GM21360 (cell line): Measurements from ENCODE around the gene CCNL2.

ENCODE experiments used
- ATAC-seq: cut with Tn5 transposase; IDR thresholded peaks from one replicate; pipeline ENCODE4 v1.9.1; 2021; ENCODE audit warnings: mild to moderate bottlenecking, moderate library complexity; ENCODE audit not compliant: unreplicated experiment

CCNL2 gene

GRCh38 chr1:1345860-1346500 lies 53.2 kb downstream of the CCNL2 start:
- ATAC-seq, result no peak

GRCh38 chr1:1345384-1345783 lies 53.8 kb downstream of the CCNL2 start:
- ATAC-seq, result no peak

DNA sequence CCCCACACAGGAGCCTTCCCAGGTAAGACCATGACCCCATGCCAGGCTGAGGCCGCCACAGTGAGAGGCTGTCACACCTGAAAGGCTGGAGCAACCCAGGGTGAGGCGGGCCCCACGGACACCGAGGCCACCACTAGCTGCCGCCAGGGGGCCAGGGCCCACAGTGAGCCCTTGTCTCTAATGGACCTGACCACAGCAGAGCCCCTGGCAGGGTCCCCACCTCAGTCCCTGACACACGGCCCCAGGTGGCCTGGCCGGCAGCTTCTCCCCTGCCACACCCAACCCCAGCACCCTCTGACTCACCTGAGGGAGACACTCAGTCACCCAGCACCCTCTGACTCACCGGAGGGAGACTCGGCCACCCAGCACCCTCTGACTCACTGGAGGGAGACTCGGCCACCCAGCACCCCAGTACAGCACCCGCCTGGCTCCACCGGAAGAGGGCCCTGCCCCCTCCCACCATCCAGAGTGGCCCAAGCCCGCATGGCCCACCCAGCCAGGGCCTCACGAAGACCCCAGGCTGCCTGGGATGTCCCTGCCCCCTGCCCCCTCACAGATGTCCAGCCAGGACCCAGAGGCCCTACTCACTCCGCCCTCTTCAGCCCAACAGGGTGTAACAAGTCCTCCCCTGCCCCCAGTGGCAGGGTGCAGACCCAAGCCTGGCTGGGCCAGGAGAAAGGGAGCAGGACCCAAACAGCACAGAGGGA lies 54.3 kb downstream of the CCNL2 start:
- ATAC-seq, result no peak

GRCh38 chr1:1343811-1344421 lies 55.2 kb downstream of the CCNL2 start:
- no peak for ATAC-seq

DNA sequence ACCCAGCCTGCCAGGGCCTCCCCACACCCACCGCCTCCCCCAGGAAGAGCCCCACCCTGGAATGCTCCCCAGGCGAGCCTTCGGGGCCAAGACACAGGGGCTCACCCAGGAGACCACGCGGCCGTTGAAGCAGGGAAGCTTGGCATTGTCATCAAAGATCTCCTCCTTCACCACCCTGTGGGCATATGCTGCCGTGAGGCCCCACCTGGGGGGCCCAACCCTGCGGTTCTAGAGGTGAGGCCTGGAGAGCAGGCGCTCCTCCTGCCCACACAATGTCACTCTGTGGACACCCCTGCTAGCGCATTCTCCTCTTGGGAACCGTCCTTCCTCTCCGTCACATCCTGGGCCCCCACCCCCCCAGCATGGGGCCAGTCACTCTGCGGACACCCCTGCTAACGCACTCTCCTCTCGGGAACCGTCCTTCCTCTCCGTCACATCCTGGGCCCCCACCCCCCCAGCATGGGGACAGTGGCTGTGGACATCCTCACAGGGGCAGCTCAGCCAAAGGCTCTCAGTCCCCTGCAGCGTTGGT lies 56.5 kb downstream of the CCNL2 start:
- ATAC-seq, result no peak

GRCh38 chr1:1342061-1342562 lies 57.0 kb downstream of the CCNL2 start:
- no peak for ATAC-seq

GRCh38 chr1:1341549-1342021 lies 57.5 kb downstream of the CCNL2 start:
- ATAC-seq, result no peak

- ATAC-seq, result no peak
Observed at GRCh38 chr1:1340791-1341548, 58.2 kb downstream of the CCNL2 start.

- no peak for ATAC-seq
Observed at GRCh38 chr1:1340185-1340584, 59.0 kb downstream of the CCNL2 start.

- no peak for ATAC-seq
Observed at GRCh38 chr1:1338278-1338677, 60.9 kb downstream of the CCNL2 start.

DNA sequence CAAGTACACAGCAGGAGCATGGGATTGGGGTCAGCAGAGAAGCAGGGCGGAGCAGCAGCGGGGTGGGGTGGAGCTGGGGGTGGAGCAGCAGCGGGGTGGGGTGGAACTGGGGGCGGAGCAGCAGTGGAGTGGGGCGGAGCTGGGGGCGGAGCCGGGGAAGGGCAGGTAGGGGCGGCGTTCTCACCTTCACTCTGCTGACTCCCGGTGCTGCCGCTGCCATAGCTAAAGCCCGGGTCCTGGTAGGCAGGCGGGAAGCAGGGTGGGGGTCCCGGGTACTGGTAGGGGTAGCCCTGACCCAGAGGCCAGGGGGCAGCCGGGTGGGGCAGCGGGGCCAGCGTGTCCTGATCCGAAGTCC lies 61.4 kb downstream of the CCNL2 start:
- ATAC-seq, result no peak

DNA sequence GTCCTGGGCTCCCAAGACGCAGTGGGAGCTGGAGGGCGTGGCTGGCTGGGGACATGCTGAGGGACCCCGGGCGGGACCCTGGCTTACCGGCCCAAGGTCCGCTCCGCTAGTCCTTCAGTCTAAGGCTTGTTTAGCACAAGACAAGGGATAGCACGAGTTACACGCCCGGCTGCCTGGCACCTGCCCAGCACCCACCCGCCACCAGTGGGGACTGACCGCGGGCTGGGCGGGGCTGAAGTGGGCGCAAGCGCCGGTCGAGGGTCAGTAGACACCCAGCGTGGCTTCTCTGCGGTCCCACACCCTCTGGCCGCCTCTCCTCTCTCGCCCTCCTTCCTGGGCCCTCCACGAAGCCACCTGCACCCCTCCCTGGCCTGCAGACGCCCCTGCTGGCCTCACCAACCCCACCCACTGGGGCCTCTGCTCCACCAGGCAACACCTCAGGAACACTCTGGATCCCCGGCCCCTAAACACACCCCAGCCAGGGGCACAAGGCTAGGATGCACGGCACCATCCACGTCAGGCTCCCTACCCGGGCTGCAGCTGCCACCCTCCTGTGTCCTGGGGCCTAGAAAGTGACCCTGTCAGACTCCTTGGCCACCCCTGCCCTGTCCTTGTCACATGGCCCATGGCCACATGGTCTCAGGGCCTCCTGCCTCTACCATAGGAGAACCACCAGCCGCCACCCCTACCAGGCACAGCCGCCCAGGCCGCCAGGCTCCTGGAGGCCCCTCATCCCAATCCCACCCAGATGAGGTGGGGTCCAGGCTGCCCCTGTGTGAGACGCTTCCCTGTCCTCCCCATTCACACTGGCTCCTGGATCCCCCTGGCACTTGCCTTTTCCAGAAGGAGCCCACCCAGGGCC lies 62.0 kb downstream of the CCNL2 start:
- no peak for ATAC-seq

GRCh38 chr1:1336446-1336845 lies 62.7 kb downstream of the CCNL2 start:
- ATAC-seq, result no peak

- ATAC-seq, result no peak
Observed at GRCh38 chr1:1335792-1336248, 63.3 kb downstream of the CCNL2 start.
